ENCODE data around the gene DDAH1. TPM values are rescaled to one million over a fixed set of nuclear protein-coding genes. Genes with fewer than 3 reads are reported as not detected.
A peak's percentile ranks its signal among the peaks of the same experiment; 100 is the strongest.

Gene DDAH1
- polyA plus RNA-seq, 12 donors = 34.1 to 108 (median 60.1) TPM

- DNase-seq = no peak
These were observed 17.7 kb downstream of the DDAH1 start for GRCh38 chr1:85447006-85447943.

DNA sequence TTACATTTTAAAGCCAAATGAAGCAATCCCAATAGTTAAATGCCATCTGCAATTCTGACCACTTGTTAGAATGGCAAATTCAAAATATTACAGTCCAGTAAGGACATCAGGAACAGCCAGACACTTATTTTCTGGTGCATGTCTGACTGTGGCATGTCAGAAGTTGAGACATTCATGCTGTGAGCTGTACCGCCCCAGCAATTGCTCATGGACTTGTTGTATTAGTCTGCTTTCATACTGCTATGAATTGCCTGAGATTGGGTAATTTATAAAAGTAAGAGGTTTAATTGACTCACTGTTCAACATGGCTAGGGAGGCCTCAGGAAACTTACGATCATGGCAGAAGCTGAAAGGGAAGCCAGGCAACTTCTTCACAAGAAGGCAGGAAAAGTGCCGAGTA lies 19.1 kb downstream of the DDAH1 start:
- DNase-seq = no peak

DNA sequence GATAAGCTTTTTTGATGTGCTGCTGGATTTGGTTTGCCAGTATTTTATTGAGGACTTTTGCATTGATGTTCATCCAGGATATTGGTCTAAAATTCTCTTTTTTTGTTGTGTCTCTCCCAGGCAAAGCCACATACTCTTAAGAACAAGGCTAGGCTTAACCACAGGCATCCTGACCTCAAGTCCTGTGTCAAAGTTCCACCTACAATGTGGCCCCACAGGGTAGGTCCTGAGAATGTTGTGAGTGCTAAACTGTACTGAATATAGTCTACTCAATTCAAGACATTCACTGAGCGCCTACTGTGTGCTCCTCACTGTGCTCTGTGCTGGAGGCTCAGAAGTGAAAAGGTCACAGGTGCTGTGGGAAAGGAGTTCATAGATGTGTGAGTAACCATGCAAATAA lies 20.6 kb downstream of the DDAH1 start:
- no peak for DNase-seq

DNA sequence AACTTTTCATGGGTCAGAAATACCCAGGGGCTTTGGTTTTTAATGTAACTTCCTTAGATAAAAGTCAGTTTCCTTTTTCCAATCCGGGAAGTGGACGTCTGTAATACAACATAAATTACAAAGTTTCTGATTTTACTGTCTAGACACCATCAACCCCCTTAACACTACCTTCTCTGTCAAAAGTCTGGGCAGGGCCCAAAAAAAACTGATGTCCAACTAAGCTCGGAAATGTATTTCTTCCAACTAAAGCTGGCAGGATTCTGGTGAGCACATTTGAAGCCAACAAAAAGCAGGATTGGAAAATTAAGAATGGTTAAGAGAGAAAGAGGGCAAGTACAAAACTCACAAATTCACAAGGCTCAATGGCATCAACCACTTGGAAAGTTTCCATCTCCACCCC lies 24.3 kb downstream of the DDAH1 start:
- peak; percentile 43 for DNase-seq

GRCh38 chr1:85438353-85438752 lies 26.6 kb downstream of the DDAH1 start:
- no peak for DNase-seq

- DNase-seq = no peak
These were observed 27.8 kb downstream of the DDAH1 start for GRCh38 chr1:85437139-85437538.

DNA sequence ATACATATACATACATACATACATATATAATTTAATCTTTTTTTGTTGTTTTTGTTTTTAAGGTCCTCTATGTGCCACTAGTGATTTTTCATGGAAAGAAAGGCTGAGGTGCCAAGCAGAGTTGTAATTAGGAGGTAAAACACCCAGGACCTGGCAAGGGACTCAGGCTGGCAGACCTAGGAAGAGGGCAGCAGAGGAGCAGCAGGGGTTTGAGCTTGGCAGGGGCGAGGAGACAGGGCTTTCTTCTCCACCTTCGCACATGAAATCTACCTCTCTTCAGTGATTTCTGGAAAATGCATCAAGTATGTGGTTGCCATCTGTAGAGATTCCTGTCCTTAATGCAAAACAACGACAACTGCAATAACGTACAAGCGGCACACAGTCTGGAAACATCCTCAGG lies 31.9 kb downstream of the DDAH1 start:
- DNase-seq = no peak

GRCh38 chr1:85428471-85429089 lies 36.4 kb downstream of the DDAH1 start:
- no peak for DNase-seq

DNA sequence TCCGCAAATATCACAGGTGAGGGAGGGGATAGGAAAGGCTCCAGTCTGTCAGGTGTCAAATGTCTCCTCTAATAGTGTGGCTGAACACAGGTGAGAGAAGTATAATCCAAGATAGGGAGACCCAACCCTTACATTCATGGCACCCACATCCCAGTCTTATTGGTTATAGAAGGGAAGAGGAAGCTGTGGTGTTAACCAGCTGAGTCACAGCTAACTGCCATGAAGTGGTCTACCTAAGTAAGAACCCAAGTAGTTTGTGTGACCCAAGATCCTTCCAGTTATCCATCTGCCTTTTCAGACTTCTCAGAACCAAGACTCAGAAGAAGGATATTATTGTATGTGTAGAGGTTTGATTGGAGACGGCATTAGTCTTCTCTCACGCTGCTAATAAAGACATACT lies 37.1 kb downstream of the DDAH1 start:
- no peak for DNase-seq

DNA sequence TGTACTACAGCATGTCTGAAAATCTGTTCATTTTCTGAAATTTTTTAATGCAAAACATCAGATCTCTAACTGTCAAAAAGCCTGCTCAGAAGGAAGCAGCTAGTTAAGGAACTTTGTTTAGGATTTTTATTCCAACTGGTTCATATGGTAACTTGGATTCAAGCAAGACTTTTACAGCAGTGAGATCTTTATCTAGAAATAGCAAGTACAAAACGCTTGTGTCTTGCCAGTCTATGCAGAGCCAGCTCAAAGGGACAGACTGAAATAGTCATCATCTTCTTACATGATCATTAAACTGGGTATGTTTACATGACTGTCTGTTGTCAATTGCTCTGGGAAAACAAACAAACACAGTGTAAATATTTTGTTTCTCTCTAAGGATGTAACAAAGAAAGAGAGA lies 37.6 kb downstream of the DDAH1 start:
- no peak for DNase-seq

DNA sequence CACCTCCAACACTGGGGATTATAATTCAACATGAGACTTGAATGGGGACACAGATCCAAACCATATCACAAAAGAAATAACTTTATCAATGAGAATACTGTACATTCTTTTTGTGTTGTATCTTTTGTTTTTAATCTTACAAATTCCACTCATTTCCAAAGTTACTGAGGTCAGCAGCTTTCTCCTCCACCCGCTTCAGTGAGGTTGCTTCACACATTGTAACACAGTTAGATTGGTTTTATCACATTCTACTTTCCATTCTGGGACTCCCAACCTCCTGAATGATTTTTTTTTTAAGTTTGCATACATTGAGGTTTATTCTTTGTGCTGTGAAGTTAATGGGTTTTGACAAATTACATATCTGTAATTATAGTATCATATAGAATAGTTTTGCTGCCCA lies 43.8 kb downstream of the DDAH1 start:
- DNase-seq = no peak

DNA sequence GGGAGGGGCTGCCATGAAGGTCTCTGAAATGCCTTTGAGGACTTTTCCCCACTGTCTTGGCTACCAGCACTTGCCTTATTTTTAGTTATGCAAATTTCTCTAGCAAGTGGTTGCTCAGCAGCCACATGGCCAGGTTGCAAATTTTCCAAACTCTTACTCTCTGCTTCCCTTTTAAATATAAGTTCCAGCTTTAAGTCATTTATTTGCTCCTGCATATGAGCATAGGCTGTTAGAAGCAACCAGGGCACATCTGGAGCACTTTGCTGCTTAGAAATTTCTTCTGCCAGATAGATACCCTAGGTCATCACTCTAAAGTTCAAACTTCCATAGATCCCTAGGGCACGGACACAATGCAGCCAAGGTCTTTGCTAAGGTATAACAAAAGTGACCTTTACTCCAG lies 44.8 kb downstream of the DDAH1 start:
- no peak for DNase-seq

GRCh38 chr1:85417876-85418275 lies 47.1 kb downstream of the DDAH1 start:
- DNase-seq = no peak

GRCh38 chr1:85417017-85417416 lies 47.9 kb downstream of the DDAH1 start:
- DNase-seq = no peak

- no peak for DNase-seq
These were observed 51.8 kb downstream of the DDAH1 start for GRCh38 chr1:85413169-85413568.

- no peak for DNase-seq
These were observed 53.2 kb downstream of the DDAH1 start for GRCh38 chr1:85411567-85412305.

DNA sequence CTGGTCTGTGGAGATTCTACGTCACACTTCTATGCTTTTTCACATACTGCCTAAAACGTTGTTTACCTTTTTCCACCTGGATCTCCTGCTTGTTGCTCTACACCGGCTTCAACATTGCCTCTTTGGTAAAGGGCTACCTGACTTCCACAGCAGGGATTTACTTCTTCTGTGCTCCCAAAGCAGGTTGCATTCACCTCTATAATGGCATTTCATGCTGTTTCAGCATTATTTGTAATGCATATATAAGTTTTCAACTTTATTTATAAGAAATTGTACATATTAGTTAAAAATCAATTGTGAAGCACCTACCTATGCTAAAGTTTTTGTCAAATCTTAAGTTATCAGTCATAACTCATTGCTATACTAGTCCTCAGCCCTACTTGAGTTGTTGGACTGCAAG lies 55.4 kb downstream of the DDAH1 start:
- DNase-seq = no peak

- DNase-seq = no peak
These were observed 57.1 kb downstream of the DDAH1 start for GRCh38 chr1:85407746-85408377.

DNA sequence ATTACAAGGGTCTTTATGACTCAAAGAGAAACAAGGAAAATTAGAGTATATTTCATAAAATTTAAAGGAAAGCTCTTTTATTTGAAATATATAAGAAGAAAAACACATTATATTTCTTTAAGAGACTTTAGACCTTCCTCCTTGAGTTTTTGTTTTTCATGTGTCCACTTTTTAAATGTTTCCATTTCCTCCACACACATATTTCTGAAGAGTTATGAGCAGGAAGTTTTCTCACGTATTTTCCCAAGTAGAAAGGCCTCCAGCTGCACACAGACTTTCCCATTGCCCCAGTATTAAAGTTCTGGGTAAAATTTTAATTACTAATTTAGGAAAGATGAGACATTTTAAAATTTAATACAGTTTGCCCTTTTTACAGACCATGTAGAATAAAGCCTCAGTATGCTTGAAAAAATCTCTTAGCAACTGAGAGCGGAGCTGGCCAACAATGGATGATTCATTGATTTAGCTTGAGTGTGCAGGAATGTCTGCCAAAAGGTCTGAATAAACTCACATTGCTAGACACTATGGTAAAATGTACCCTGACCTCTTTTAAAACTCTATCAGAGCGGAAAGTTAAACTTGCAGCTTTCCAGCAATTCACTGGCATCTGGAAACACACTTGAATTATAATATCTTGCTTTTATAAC lies 57.9 kb downstream of the DDAH1 start:
- peak; percentile 89 for DNase-seq

GRCh38 chr1:85406081-85406480 lies 58.9 kb downstream of the DDAH1 start:
- no peak for DNase-seq

DNA sequence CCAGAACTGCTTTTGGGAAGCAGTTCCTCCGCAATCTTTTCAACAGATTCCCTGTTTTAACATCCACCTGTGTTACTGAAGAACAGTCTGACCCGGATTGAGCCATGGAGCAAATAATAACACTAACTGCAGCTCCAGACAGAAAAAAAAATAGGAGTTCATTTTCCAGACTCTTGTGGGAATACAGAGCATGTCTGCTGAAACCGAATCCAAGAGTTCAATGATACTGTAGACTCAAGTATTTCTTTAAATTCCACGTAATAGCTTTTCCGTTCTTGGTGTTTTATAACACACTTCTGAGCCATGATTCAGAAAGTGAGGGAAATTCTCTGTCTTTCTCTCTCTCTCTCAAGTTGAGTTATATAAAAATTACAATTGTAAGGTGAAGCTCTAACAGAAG lies 60.6 kb downstream of the DDAH1 start:
- DNase-seq = peak; percentile 75
